Astrocyte of the hippocampus (primary cell): ENCODE data around the gene NLRC5.
A peak's percentile ranks its signal among the peaks of the same experiment; 100 is the strongest.
"Not testable (repeated sequence)": the region's sequence is repeated elsewhere in the genome, so short reads cannot be mapped to it uniquely, and the experiment has no call there.

Experiments used
- DNase-seq: peaks from one replicate; pipeline ENCODE4 v3.0.0; 2011; ENCODE audit warnings: low read depth, low spot score

Gene NLRC5

GRCh38 chr16:56960681-56961281, 28.6 kb upstream of the NLRC5 start:
- DNase-seq = no peak

GRCh38 chr16:56961386-56961785, 28.0 kb upstream of the NLRC5 start:
- DNase-seq = no peak

- no peak for DNase-seq
Measured at GRCh38 chr16:56961851-56962281, 27.5 kb upstream of the NLRC5 start, which contains the start of gene CETP. CETP (plus strand) TSS chr16:56961950; CDS start chr16:56961980, 30 bp downstream.

- peak; percentile 71 for DNase-seq
Measured at GRCh38 chr16:56964243-56965148, 24.9 kb upstream of the NLRC5 start.

- DNase-seq = no peak
Measured at GRCh38 chr16:56965149-56966092, 23.9 kb upstream of the NLRC5 start.

- DNase-seq = no peak
Measured at GRCh38 chr16:56966093-56966475, 23.3 kb upstream of the NLRC5 start.

- no peak for DNase-seq
Measured at GRCh38 chr16:56967733-56968132, 21.6 kb upstream of the NLRC5 start.

- no peak for DNase-seq
Measured at GRCh38 chr16:56969769-56970168, 19.6 kb upstream of the NLRC5 start.

GRCh38 chr16:56970934-56971767, 18.2 kb upstream of the NLRC5 start:
- DNase-seq = no peak

GRCh38 chr16:56971768-56972043, 17.7 kb upstream of the NLRC5 start:
- no peak for DNase-seq

- DNase-seq = no peak
Measured at GRCh38 chr16:56972403-56973293, 16.7 kb upstream of the NLRC5 start.

GRCh38 chr16:56973294-56973689, 16.1 kb upstream of the NLRC5 start:
- no peak for DNase-seq

- DNase-seq = not testable (repeated sequence)
Measured at GRCh38 chr16:56973899-56974298, 15.5 kb upstream of the NLRC5 start.

- no peak for DNase-seq
Measured at GRCh38 chr16:56974549-56975300, 14.6 kb upstream of the NLRC5 start.

GRCh38 chr16:56975714-56976113, 13.6 kb upstream of the NLRC5 start:
- DNase-seq = no peak

GRCh38 chr16:56977216-56977615, 12.1 kb upstream of the NLRC5 start:
- DNase-seq = no peak

GRCh38 chr16:56977823-56978430, 11.4 kb upstream of the NLRC5 start:
- peak; percentile 33 for DNase-seq

- no peak for DNase-seq
Measured at GRCh38 chr16:56980201-56980535, 9.2 kb upstream of the NLRC5 start.
